GM13977 (cell line): ENCODE data around the gene IL17C.
A peak's percentile ranks its signal among the peaks of the same experiment; 100 is the strongest.

Experiments
- DNase-seq: peaks from one replicate; pipeline ENCODE4 v3.0.0; 2012; ENCODE audit warnings: low spot score
- CTCF ChIP-seq: IDR thresholded peaks from 2 replicates; pipeline ENCODE4 v1.5.1; 2012; ENCODE audit warnings: mild to moderate bottlenecking, control low read depth; ENCODE audit not compliant: insufficient read depth; ENCODE audit errors: extremely low read depth, missing control alignments
- in situ Hi-C: fragments of 300-500 bp; cut with MboI; formaldehyde crosslinking; loops from one replicate; pipeline ENCODE4 v1.12.0; 2022; ENCODE audit warnings: low sequenced_read_pairs, low pct_unique_long_range_greater_than_20kb, mixed read lengths, inconsistent platforms; ENCODE audit not compliant: unreplicated experiment

IL17C gene

GRCh38 chr16:88638323-88639230 is at the start of gene IL17C:
Gene IL17C (plus strand): TSS chr16:88638572. CDS start chr16:88638642, 70 bp downstream.
- no peak for TF ChIP-seq CTCF
- in situ Hi-C loops, result no loop called here
- no peak for DNase-seq

GRCh38 chr16:88588754-88589153 is 49.6 kb upstream of the IL17C start:
- in situ Hi-C loops, result no loop called here
- DNase-seq, result no peak
- TF ChIP-seq CTCF, result no peak

GRCh38 chr16:88589441-88589840 is 48.9 kb upstream of the IL17C start:
- no peak for TF ChIP-seq CTCF
- no peak for DNase-seq
- in situ Hi-C loops, result no loop called here

GRCh38 chr16:88591577-88592021 is 46.8 kb upstream of the IL17C start:
- no peak for TF ChIP-seq CTCF
- DNase-seq, result peak; percentile 87
- in situ Hi-C loops, result no loop called here

- in situ Hi-C loops, result no loop called here
- TF ChIP-seq CTCF, result no peak
- no peak for DNase-seq
These were observed 45.3 kb upstream of the IL17C start for GRCh38 chr16:88593061-88593460.

- no peak for TF ChIP-seq CTCF
These were observed 44.9 kb upstream of the IL17C start for GRCh38 chr16:88593489-88593888.

More at GRCh38 chr16:88593489-88593888, 44.9 kb upstream of the IL17C start:
- in situ Hi-C loops, result no loop called here
- no peak for DNase-seq
